LNCaP clone FGC (cell line): Measurements from ENCODE around the gene ECHDC1.

Experiments used
- DNase-seq: peaks from one replicate; pipeline ENCODE4 v3.0.0-alpha.2; 2011; ENCODE audit warnings: low read depth
- H3K4me3 ChIP-seq: 2 replicates; pipeline ENCODE4 v1.5.1; 2011; ENCODE audit warnings: mild to moderate bottlenecking, low read depth, low read length, control low read depth
- TF ChIP-seq, protein P1 (sequence below): IDR thresholded peaks from 2 replicates; pipeline ENCODE4 v1.5.1; 2012; ENCODE audit warnings: mild to moderate bottlenecking; ENCODE audit not compliant: control insufficient read depth, insufficient read depth; ENCODE audit errors: extremely low read depth

The ECHDC1 gene

DNA sequence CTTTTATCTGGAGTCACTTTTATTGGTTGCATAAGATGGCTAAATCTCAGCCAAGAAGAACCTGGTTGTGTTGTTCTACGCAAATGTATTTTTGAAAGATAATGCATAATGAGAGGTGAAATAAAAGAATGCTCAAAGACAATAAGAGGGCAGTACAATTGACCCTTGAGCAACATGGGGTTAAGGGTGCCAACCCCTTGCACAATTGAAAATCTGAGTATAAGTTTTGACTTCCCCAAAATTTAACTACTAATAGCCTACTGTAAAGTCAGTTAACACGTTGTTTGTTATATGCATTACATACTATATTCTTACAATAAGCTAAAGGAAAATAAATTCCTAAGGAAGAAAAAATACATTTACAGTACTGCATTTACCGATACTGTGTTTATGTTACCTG, 70.8 kb downstream of the ECHDC1 start:
- TF ChIP-seq, protein P1, sequence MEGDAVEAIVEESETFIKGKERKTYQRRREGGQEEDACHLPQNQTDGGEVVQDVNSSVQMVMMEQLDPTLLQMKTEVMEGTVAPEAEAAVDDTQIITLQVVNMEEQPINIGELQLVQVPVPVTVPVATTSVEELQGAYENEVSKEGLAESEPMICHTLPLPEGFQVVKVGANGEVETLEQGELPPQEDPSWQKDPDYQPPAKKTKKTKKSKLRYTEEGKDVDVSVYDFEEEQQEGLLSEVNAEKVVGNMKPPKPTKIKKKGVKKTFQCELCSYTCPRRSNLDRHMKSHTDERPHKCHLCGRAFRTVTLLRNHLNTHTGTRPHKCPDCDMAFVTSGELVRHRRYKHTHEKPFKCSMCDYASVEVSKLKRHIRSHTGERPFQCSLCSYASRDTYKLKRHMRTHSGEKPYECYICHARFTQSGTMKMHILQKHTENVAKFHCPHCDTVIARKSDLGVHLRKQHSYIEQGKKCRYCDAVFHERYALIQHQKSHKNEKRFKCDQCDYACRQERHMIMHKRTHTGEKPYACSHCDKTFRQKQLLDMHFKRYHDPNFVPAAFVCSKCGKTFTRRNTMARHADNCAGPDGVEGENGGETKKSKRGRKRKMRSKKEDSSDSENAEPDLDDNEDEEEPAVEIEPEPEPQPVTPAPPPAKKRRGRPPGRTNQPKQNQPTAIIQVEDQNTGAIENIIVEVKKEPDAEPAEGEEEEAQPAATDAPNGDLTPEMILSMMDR, result no peak
- no peak overlapping the region for H3K4me3 ChIP-seq
- no peak for DNase-seq

DNA sequence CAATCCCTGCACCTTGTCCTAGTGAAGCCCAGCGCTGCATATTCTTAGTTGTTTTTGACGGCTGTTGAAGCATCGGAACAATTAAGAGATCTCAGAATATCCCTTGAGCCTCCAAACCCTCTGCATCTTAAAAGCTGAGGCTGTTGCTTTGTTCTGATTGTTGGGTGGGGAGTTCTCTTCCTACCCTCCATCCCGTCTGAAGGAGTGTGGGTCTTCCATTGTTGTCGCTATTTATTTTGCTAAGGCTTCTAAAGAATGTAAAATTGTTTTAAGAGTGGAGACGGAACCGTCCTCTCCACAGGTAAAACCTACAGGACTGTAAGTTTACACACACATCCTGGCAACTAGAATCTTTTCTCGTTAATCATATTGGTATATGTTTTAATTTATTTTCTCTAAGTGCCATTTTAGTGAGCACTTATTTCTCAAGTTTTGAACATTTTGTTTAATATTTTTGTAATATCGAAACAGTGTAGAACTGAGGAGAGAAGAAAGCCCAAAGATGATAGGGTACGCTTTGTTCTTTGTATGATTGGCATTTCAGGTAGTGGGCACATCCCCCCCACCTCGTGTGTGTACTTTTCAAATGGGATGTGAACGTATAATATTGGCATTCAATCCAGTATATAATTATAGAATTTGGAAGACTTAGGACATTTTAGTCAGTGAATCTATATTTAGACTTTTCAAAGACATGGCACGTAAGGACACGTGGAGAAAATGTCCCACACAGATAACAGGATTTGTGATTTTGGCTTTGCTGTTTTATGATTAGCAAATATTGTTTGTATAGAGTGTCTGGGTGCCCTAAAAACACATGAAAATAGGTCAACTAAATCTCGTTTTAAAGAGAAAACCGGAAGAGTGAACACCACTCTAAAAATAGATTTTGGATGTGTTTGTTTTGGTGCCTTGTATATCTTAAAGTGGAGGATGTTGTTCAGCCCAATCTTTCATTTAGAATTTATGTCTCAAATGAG, 75.5 kb downstream of the ECHDC1 start:
- DNase-seq, result no peak
- H3K4me3 ChIP-seq, result peak overlapping the region; percentile 86

DNA sequence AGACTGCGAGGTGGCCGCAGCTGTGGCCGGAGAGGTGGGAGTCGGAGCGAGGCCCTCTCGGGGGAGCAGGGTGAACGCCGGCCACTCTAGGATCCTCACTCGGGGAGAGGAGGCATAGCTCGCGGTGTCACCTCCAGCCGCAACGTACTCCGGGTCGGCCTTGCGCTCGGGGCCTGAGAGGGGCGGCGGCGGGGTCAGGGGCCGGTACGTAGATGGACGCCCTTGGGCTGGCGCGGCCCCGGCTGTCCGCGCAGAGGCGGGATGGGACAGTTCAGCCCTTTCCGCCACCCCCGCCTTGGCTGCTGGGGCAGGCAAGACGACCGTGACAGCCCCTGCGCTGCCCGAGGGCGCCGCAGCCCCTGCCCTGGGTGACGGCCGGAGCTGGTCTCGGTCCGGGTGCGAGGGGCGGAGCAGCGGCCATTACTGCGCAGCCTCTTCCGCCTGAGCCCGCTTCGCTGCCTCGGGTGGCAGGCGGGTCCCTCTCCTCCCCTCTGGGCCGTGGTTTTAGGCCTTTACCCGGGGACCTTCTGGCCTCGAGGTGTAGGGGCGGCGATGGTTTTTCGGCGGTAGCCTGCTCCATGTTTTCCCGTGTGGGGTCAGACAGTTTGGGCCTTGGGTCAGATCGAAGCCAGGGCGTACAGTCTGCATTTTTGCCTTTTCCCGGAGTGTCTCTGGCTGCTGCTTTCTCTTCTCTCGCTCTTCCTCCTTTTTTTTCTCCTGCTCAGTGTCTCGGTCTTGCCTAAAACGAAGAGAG, 76.3 kb downstream of the ECHDC1 start:
- peak overlapping the region; percentile 86 for H3K4me3 ChIP-seq
- TF ChIP-seq, protein P1, result no peak
- DNase-seq, result no peak

More for the DNA sequence above, 75.5 kb downstream of the ECHDC1 start:
- TF ChIP-seq, protein P1, result no peak

DNA sequence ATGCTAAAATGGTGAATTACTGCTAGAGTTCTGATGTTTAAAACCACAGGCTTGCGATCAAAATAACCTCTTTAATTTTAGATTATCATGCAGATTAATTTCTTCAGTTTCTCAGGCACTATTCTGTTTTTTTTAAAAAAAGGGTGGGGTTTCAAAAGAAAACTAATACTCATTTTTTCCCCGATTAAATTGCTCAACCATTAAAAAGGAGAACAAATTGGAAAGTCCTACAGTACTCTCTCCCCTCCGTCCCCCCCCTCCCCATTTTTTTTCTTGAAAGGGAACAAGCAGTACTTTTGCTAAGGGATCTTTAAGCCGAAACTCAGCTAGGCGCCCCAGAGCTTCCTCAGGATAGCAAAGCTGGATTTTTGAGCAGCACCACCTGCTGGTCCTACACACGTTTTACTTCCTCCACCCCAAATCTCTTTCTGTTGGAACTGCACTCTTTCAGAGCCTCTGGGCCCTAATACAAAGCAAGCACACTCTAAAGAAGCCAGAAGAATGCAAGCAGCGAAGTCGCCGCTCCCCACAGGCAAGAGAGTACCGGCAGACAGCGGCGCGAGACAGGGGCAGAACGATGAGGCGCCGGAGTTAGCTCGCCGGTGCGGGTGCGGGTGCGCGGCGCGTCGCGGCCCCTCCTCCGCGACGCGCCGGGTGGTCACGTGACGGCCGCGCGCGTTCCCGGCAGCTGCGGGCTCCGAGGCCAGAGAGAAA, 77.1 kb downstream of the ECHDC1 start, which contains the start of gene RNF146:
RNF146 (plus strand) TSS at position 687 of the 714 bp plus-strand sequence. CDS start 13,475 bp downstream, outside the sequence.
- DNase-seq, result peak; percentile 45
- peak within 1 kb of the TSS; percentile 86 for H3K4me3 ChIP-seq
- TF ChIP-seq, protein P1, result peak; percentile 73

DNA sequence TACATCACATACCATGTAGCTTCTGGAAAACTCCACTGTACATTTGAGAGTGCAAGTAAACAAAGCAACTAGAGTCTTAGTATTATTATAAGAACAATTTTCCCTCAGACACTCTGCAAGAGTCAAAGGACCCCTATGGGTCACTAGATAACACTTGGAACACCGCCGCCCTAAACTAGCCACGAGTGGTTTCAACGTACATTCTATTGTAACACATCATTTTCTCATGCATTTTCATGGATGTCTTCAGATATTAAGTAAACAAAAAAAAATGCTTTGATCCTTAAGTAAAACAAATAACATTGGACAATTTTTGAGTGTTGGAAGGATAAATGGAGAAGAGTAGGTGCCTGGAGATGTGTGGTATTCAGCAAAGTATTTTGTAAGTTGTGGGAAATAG, 79.9 kb downstream of the ECHDC1 start:
- H3K4me3 ChIP-seq, result no peak overlapping the region
- DNase-seq, result no peak
- TF ChIP-seq, protein P1, result no peak

GRCh38 chr6:127262896-127263295, 80.5 kb downstream of the ECHDC1 start:
- TF ChIP-seq, protein P1, result no peak
- no peak for DNase-seq
- H3K4me3 ChIP-seq, result no peak overlapping the region
